GM18519 (cell line): ENCODE data around the gene LLPH.

Source experiments
- ATAC-seq: cut with Tn5 transposase; IDR thresholded peaks from one replicate; pipeline ENCODE4 v1.9.1; 2021; ENCODE audit warnings: mild to moderate bottlenecking, moderate library complexity; ENCODE audit not compliant: unreplicated experiment, low FRiP score

LLPH gene

DNA sequence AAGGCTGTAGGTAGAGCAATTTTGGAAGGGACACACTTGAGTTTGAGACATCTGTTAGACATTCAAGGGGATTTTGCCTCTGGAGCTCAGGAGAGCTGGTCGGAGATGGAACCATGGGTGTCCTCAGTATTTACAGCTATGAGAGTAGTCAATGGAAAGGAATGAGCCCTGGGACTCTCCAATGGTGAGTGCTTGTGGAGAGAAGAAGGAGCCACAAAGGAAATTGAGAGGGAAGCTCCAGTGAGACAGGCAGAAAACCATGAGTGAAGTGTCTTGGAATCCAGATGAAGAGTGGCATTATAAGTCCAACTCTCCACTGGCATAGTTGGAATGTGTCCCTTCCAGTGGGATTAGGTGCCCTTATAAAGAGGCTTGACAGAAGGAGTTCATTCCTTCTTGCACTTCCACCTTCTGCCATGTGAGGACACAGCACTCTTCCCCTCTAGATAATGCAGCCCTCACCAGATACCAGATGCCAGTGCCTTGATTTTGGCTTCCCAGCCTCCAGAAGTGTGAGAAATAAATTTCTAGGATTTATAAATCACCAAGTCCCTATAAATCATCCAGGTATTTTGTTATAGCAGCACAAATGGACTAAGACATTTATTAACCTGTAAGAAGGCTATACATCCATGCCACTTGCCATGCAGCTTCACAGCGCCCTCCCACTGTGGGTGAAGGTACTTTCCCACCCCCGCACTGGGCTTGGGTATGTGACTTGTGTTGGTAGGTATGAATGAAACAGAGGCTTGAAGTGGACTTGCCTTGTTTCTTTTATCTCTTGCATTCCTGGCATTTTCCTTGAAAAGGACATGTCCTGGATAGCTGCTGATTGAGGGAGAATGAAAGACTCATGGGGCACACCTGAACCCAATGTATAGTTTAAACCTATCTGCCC lies 27.3 kb downstream of the LLPH start:
- no peak for ATAC-seq

DNA sequence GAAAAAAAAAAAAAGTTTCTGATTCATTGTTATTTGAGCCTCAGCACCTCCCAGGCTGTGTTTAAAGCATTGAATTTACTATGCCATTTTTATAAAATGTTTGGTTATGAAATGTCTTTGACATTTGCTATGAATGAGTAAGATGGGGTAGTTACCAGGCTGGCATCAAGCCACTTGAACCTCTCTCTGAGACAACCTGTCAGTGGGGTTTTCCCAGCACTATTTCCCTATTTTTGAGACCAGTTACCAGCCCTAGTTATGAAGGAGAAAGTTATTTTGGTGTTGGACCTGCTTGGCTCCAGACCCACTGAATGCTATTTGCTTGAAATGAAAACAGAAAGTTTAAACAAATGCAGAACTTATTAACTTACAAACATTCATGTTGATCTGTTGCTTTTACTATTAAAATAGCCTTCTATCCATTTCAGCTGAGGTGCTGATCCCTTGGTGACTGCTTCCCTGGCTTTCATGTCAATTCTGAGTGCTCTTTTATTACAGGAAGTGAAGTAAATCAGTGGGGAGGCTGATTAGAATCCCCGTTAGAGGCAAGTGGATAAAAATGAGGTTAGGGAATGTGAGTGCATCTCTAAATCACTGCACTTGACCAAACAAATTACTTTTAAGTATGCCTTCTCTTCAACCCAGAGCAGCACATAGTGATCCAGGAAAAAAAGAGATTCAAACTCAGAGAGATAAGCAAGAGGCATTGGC lies 37.8 kb downstream of the LLPH start:
- no peak for ATAC-seq

DNA sequence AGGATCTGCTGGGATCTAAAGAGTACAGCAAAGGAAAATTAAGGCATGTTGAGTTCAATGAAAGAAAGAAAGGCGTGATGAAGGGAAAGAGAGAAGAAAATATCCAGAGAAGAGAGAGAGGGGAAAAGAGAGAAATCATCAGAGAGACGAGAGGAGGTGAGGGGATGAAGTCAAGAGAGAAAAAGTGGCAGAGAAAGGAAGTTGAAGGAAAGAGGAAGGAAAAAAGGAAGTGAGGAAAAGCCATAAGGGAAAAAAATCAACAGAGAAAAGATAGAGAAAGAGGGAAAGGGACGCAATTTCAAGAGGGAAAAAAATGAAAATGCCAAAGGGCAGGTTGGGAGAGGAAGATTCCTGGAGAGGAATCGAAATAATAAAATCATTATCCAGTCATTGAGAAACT lies 40.4 kb downstream of the LLPH start:
- no peak for ATAC-seq

DNA sequence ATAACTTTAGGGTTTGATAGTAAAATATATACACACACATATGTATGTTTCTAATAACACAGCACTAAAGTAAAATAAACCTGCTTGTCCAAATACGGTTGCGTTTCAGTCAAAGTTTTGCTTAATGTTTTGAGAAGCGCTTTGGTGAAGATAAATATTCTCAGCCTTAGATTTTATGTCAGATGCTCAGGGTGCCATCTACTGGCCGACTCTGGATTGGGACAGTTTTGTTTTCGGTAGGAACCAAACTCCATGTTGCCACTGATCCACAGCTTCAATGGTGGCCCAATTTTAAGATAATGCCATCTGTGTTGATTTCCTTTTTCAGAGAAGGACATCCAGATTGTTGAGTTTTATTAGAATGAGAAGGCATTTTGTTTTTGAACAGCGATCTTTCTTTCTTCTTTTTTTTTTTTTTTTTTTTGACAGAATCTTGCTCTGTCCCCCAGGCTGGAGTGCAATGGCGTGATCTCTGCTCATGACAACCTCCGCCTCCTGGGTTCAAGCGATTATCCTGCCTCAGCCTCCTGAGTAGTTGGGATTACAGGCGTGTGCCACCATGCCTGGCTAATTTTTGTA lies 43.1 kb downstream of the LLPH start:
- ATAC-seq = peak; percentile 84

DNA sequence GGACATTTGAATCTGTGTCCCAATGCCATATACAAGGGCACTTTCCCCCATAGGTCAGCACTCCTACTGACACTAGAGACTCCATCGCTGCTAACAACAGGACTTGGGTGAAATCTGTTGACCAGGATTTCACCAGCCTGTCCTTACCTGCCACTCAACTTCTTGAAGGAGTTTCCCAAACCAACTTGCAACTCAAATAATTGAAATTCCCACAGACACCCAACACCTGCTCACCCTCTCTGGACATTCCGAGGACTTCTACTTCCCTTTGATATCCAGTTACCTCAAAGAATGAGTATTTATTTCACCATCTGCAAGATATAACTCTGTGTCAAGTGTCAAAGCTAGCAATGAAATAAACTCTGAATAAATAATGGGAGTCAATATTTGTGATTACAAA lies 44.6 kb downstream of the LLPH start:
- ATAC-seq = no peak

DNA sequence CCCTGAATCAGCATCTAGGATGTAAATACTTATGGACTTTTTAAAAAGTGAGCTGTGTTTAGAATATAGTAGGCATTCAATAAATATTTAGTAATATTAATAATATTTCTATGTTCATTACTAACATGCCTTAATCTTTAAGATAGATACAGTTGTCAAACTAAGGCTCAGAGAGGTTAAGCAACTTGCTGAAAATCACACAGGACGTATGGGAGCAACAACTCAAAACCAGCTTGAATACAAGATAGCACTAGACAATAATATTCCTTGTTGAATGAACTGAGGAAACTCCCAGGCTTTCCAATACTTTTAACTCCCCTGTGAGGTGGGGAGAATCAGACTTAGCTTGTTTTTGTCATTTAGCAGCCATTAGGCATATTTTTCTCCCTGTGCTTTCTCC lies 45.3 kb downstream of the LLPH start:
- no peak for ATAC-seq

DNA sequence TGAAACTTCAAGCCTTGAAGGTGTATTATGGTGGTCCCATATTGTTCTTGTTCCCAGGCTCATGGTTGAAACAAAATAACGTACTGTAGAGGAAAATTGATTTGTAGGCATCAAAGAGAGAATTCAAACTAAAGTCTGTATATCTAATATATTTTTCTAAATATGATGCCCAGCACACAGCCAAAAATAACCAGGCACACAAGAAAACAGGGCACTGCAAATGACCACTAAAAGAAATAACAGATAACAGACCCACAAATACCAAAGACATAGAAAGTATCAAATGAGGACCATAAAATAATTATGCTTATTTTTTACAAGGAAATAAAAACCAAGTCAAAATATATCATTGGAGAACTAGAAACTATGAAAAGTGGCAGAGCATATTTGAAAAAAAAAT lies 46.8 kb downstream of the LLPH start:
- no peak for ATAC-seq

DNA sequence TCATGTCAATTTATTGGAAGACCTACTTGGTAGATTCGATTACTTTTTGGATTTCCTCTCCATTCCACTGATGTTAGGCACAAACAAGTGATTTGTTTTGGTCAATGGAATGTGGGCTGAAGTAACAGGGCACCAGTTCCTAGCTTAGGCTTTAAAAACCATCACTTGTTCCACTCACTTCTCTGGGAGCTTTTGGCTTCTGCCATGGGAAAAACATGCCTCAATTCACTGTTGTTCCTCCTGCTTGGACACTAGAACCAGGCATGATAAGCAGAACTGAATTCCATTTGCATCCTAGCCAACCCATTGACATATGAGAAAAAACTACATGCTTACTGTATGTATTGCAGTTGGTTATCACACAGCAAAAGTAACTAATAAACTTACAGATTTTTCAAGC lies 47.8 kb downstream of the LLPH start:
- no peak for ATAC-seq

DNA sequence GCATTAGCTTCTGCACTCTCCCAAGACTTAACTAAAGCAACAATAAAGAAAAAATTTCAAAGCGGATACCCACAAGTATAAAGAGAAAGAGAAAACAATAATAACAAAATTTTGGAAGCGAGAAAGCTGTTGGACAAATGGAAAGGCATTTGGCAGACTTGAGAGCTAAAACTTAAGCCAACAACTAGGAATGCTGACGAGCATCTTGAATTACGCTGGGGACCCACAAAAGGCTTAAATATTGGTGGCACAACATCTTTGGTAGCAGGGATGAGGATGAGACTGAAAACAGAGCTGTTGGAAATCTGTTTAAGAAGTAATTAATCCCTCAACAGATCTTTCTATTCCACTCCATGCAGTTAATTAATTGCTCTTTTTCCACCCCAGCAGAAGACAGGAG lies 49.8 kb downstream of the LLPH start:
- ATAC-seq = no peak

DNA sequence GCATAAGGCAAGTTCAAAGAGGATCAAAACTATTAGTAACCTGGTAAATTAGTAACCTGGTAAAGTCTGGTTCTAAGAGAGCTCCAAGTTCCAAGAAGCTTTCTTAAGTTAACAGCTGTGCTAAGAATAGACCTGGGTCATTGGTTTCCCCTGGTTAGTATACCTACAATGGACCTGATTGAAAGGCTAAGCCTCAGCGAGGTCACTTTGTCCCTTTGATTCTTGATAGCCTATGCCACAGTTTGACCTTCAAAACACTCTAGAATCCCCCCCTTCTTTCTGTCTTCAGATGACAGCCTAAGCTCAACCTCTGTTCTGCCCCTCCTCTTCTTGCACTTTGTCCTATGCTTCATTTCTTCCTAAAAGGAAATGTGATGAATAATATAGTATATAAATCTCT lies 53.0 kb downstream of the LLPH start:
- no peak for ATAC-seq

DNA sequence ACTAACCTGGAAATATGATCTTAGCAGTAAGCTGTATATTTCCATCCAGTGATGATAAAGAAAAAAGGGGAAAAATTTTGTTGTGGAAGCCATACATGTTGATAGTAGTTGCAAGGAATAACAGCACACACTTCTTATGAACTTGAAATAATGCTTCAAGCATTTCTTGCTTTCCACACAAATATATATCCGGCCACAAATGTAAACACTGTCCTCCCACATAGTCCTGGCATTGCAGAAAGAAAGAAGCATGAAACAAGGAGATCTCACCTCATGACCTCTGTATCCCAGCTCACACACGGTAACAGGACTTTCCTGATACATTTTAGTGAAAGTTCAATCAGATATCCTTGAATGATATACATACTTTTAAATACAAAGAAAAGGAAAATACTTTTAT lies 56.0 kb downstream of the LLPH start:
- no peak for ATAC-seq

DNA sequence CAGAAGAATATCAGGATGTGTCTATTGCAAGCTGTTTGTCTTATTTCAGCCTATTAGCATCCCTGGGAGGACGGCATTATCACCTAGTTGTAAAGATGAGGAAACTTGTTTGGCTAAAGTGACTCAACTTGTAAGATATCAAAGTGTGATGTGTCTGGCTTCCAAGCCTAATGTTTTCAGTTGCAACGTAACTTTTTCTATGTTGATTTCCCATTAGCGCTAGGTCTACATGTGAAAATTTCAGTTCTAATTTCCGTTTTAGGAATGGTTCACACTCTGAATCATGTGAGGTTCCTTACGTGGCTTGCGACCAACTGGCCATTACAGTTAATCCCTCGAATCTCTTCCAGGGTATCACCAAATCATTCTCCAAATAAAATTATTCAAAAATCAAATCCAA lies 58.0 kb downstream of the LLPH start:
- ATAC-seq = peak; percentile 35

DNA sequence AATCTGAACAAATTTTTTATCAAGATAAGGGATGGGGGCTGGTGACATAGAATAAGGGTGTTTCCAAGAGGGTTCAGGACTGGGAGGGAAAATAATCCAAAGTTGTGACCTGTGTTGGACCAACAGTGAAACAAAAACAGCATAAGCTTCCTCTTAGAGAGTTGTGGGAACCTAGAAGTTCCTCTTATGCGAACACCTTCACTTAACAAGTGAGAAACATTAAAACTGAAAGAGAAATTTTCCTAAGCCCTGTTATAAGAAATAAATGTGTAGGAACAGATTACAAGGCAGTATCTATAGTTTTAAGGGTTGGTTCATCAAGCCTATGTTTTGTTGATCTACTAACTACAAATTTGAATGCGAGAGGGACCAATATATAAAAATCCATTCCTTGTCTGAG lies 58.4 kb downstream of the LLPH start:
- ATAC-seq = peak; percentile 75

DNA sequence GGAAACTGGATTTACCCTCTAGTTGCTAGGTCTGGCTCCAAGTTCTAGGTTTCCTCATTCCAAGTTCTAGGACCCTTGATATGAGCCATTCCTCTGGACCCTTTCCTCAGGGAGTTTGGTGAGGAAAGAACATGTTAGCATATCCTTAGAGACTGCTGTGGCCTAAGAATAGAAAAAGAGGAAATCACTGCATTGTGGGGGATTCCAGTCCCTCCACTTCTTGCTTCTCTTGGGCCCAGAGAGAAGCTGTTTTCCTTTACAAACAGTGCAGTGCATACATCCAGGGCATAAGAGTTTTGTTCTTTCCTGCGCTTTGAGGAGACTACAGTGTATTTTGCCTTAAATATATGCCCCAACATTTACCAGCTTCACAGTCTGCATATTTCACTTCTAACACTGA lies 59.0 kb downstream of the LLPH start:
- no peak for ATAC-seq

DNA sequence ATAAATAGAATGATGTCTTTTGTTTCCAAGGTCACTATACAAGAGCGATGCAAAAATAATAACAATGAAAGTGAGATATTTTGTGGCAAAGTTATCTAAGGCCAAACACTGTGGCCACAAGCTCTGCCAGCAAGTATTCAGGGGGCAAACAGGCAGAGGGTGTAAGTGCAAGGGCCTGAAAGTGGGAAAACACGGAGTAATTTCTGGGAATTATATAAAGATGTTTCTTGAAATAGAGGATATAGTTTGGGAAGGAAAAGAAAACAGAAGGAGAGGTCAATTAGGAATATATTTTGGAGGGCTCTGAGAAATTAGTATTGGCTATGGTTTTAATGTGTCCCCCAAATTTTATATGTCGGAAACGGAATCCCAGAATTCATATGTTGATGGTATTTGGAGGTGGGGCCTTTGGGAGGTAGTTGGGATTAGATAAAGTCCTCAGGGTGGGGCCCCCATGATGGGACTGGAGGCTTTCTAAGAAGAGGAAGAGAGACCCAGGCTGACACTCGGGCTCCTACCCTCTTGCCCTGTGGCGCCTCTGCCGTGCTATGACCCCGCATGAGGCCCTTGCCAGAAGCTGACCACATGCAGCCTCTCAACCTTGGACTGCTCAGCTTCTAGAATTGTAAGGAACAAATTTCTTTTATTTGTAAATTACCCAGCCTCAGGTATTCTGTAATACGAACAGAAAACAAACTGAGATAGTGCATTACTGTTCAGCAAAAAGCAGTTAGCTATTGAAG lies 60.0 kb downstream of the LLPH start:
- ATAC-seq = no peak

DNA sequence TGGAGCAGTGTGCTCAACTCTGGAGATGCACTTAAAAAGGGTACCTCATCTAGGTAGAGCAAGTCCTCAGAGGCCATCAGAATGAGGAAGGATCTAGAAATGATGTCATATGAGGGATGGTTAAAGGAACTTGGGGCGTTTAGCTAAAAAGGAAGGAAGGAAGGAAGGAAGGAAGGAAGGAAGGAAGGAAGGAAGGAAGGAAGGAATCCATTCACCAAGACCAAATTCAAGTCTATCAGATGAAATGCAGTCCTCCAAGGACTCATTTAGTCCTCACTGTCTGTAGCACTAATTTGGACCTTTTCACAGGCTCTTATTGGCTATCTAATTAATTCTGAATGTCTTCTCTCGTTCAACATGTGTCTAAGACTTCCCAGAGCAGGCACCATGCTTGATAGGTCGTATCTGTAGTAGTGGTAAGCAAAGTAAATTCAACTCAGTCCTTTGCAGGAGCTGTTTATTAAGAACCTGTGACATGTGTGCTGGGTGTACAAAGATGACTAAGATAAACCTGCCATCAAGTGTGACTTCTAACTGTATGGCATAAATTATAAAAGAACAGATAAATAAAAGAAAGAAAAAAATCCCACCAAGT lies 63.5 kb downstream of the LLPH start:
- no peak for ATAC-seq
